ENCODE measurements around the gene COQ8A. TPM values are rescaled to one million over a fixed set of nuclear protein-coding genes. Genes with fewer than 3 reads are reported as not detected.

COQ8A gene
- total RNA-seq, 4 donors from 2014 or later = 22.8 to 41.7 (median 27.7) TPM

- Histone ChIP-seq H3K27me3 (no peaks in the 10 kb centered on the region), H3K4me1 (no peaks in the 10 kb centered on the region), H3K36me3 (no peaks in the 10 kb centered on the region), H3K9me3 (no peaks in the 10 kb centered on the region), H3K27ac (no peak overlapping the region), H3K4me3 (no peak overlapping the region)
- no peak for TF ChIP-seq CTCF (IDR thresholded peaks at IDR 0.05)
- no peak for TF ChIP-seq POLR2A (IDR thresholded peaks at IDR 0.05)
- intact Hi-C loops (cut with DNase I; ENCODE audit: low total_unique reads) = no loop called here
- DNase-seq = no peak
Observed at GRCh38 chr1:226902601-226903000, 37.5 kb upstream of the COQ8A start.

GRCh38 chr1:226903819-226904716 lies 36.0 kb upstream of the COQ8A start:
- Histone ChIP-seq H3K27me3 (no peaks in the 10 kb centered on the region), H3K36me3 (no peaks in the 10 kb centered on the region), H3K27ac (peak overlapping the region; percentile 35 to 52), H3K9me3 (no peaks in the 10 kb centered on the region), H3K4me1 (no peaks in the 10 kb centered on the region), H3K4me3 (no peak overlapping the region)
- TF ChIP-seq CTCF (IDR thresholded peaks at IDR 0.05) = no peak
- TF ChIP-seq POLR2A (IDR thresholded peaks at IDR 0.05) = no peak
- intact Hi-C loops (cut with DNase I; ENCODE audit: low total_unique reads) = no loop called here
- DNase-seq = peak; percentile 62 to 80

- DNase-seq = no peak
- Histone ChIP-seq H3K36me3 (no peaks in the 10 kb centered on the region), H3K4me1 (no peaks in the 10 kb centered on the region), H3K4me3 (no peak overlapping the region), H3K27ac (peak overlapping the region; percentile 35 to 52), H3K27me3 (no peaks in the 10 kb centered on the region), H3K9me3 (no peaks in the 10 kb centered on the region)
- TF ChIP-seq POLR2A (IDR thresholded peaks at IDR 0.05) (no peak), CTCF (IDR thresholded peaks at IDR 0.05) (no peak)
- intact Hi-C loops (cut with DNase I; ENCODE audit: low total_unique reads) = no loop called here
Observed at GRCh38 chr1:226904772-226905171, 35.3 kb upstream of the COQ8A start.

GRCh38 chr1:226908419-226908818 lies 31.7 kb upstream of the COQ8A start:
- intact Hi-C loops (cut with DNase I; ENCODE audit: low total_unique reads) = no loop called here
- H3K9me3 ChIP-seq = no peaks in the 10 kb centered on the region
- H3K27me3 ChIP-seq = no peaks in the 10 kb centered on the region
- no peak overlapping the region for H3K4me3 ChIP-seq
- no peak for DNase-seq
- H3K27ac ChIP-seq = no peak overlapping the region
- no peaks in the 10 kb centered on the region for H3K4me1 ChIP-seq
- H3K36me3 ChIP-seq = no peaks in the 10 kb centered on the region
- TF ChIP-seq CTCF (IDR thresholded peaks at IDR 0.05) = no peak
- no peak for TF ChIP-seq POLR2A (IDR thresholded peaks at IDR 0.05)

GRCh38 chr1:226908913-226909312 lies 31.2 kb upstream of the COQ8A start:
- Histone ChIP-seq H3K36me3 (no peaks in the 10 kb centered on the region), H3K4me1 (no peaks in the 10 kb centered on the region), H3K9me3 (no peaks in the 10 kb centered on the region), H3K4me3 (no peak overlapping the region), H3K27ac (no peak overlapping the region), H3K27me3 (no peaks in the 10 kb centered on the region)
- no peak for TF ChIP-seq CTCF (IDR thresholded peaks at IDR 0.05)
- no peak for TF ChIP-seq POLR2A (IDR thresholded peaks at IDR 0.05)
- no peak for DNase-seq
- intact Hi-C loops (cut with DNase I; ENCODE audit: low total_unique reads) = no loop called here
